ENCODE measurements around the gene CDH13.

CDH13 gene

GRCh38 chr16:82955741-82956348 is 329.1 kb downstream of the CDH13 start:
- no peaks in the 10 kb centered on the region for H3K9me3 ChIP-seq (ENCODE audit: control insufficient read depth in 5 of 5, low read length in 5 of 5)

GRCh38 chr16:82957212-82957611 is 330.4 kb downstream of the CDH13 start:
- Histone ChIP-seq H3K27me3 (ENCODE audit: control insufficient read depth in 5 of 5, insufficient read depth in 4 of 5, low read length in 5 of 5) (no peaks in the 10 kb centered on the region), H3K4me1 (ENCODE audit: control insufficient read depth in 5 of 5, insufficient read depth in 5 of 5, low read length in 5 of 5) (no peaks in the 10 kb centered on the region), H3K4me3 (ENCODE audit: low read depth in 1 of 5, low read length in 5 of 5) (no peak overlapping the region), H3K36me3 (ENCODE audit: control insufficient read depth in 5 of 5, insufficient read depth in 5 of 5, low read length in 5 of 5) (no peaks in the 10 kb centered on the region), H3K27ac (ENCODE audit: low read depth, low read length) (no peak overlapping the region), H3K9ac (ENCODE audit: low read length in 5 of 5) (no peak overlapping the region), H3K9me3 (ENCODE audit: control insufficient read depth in 5 of 5, low read length in 5 of 5) (no peaks in the 10 kb centered on the region)

More at GRCh38 chr16:82955741-82956348, 329.1 kb downstream of the CDH13 start:
- Histone ChIP-seq H3K4me3 (ENCODE audit: low read depth in 1 of 5, low read length in 5 of 5) (no peak overlapping the region), H3K27ac (ENCODE audit: low read depth, low read length) (no peak overlapping the region), H3K27me3 (ENCODE audit: control insufficient read depth in 5 of 5, insufficient read depth in 4 of 5, low read length in 5 of 5) (no peaks in the 10 kb centered on the region), H3K4me1 (ENCODE audit: control insufficient read depth in 5 of 5, insufficient read depth in 5 of 5, low read length in 5 of 5) (no peaks in the 10 kb centered on the region), H3K36me3 (ENCODE audit: control insufficient read depth in 5 of 5, insufficient read depth in 5 of 5, low read length in 5 of 5) (no peaks in the 10 kb centered on the region), H3K9ac (ENCODE audit: low read length in 5 of 5) (no peak overlapping the region)

DNA sequence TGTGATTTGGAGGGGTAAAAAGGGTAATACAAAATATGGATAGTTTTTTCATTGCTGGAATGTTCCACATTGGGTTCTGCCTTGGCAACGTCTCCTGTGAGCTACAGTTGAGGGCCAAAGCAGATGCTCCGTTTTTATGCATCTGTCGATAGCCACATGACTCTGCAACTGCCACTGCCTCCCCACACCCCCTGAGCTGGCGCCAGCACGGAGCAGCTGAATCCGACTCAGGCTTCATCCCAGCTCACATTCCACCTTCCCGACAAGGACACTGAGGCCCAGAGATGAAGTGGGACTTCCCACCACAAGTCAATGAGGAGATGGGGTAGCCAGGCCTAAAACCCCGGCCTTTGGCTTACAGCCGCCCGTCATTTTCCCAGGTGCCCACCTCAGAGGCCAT is 334.1 kb downstream of the CDH13 start:
- H3K27ac ChIP-seq (ENCODE audit: low read depth, low read length): no peak overlapping the region
- H3K9me3 ChIP-seq (ENCODE audit: control insufficient read depth in 5 of 5, low read length in 5 of 5): no peaks in the 10 kb centered on the region
- H3K27me3 ChIP-seq (ENCODE audit: control insufficient read depth in 5 of 5, insufficient read depth in 4 of 5, low read length in 5 of 5): peaks cover 0 to 4% (median 0%) of the 10 kb centered on the region in 5 donors

DNA sequence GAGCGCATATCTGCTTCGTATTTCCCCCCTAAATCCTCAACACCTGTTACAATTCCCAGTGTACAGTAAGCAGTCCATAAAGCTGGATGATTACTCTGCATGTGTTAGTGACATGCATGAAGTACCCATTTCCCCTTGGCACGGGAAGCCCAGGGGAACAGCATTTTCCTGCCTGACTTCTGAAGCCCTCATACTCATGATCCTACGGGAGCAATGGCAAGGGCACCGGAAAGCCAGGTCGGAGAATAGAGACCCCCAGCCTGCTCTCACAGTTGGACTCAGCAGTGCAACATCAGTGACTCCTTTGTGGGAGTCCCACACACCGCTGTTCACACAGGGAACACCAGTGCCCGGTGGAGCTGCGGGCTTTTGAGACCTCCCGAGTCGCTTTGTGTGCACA is 336.9 kb downstream of the CDH13 start:
- no peak overlapping the region for H3K27ac ChIP-seq (ENCODE audit: low read depth, low read length)
- H3K4me3 ChIP-seq (ENCODE audit: low read depth in 1 of 5, low read length in 5 of 5): no peak overlapping the region

More for the DNA sequence above, 334.1 kb downstream of the CDH13 start:
- no peak overlapping the region for H3K9ac ChIP-seq (ENCODE audit: low read length in 5 of 5)
- H3K4me3 ChIP-seq (ENCODE audit: low read depth in 1 of 5, low read length in 5 of 5): no peak overlapping the region
- no peaks in the 10 kb centered on the region for H3K36me3 ChIP-seq (ENCODE audit: control insufficient read depth in 5 of 5, insufficient read depth in 5 of 5, low read length in 5 of 5)
- no peaks in the 10 kb centered on the region for H3K4me1 ChIP-seq (ENCODE audit: control insufficient read depth in 5 of 5, insufficient read depth in 5 of 5, low read length in 5 of 5)

GRCh38 chr16:82965808-82966207 is 339.0 kb downstream of the CDH13 start:
- Histone ChIP-seq H3K9me3 (ENCODE audit: control insufficient read depth in 5 of 5, low read length in 5 of 5) (peaks cover 0 to 4% (median 3%) of the 10 kb centered on the region in 5 donors), H3K27me3 (ENCODE audit: control insufficient read depth in 5 of 5, insufficient read depth in 4 of 5, low read length in 5 of 5) (peaks cover 0 to 4% (median 0%) of the 10 kb centered on the region in 5 donors), H3K9ac (ENCODE audit: low read length in 5 of 5) (no peak overlapping the region), H3K27ac (ENCODE audit: low read depth, low read length) (no peak overlapping the region), H3K36me3 (ENCODE audit: control insufficient read depth in 5 of 5, insufficient read depth in 5 of 5, low read length in 5 of 5) (no peaks in the 10 kb centered on the region), H3K4me1 (ENCODE audit: control insufficient read depth in 5 of 5, insufficient read depth in 5 of 5, low read length in 5 of 5) (no peaks in the 10 kb centered on the region), H3K4me3 (ENCODE audit: low read depth in 1 of 5, low read length in 5 of 5) (no peak overlapping the region)

More for the DNA sequence above, 336.9 kb downstream of the CDH13 start:
- no peaks in the 10 kb centered on the region for H3K4me1 ChIP-seq (ENCODE audit: control insufficient read depth in 5 of 5, insufficient read depth in 5 of 5, low read length in 5 of 5)
- H3K27me3 ChIP-seq (ENCODE audit: control insufficient read depth in 5 of 5, insufficient read depth in 4 of 5, low read length in 5 of 5): peaks cover 0 to 4% (median 0%) of the 10 kb centered on the region in 5 donors
- no peaks in the 10 kb centered on the region for H3K36me3 ChIP-seq (ENCODE audit: control insufficient read depth in 5 of 5, insufficient read depth in 5 of 5, low read length in 5 of 5)
- H3K9ac ChIP-seq (ENCODE audit: low read length in 5 of 5): no peak overlapping the region
- H3K9me3 ChIP-seq (ENCODE audit: control insufficient read depth in 5 of 5, low read length in 5 of 5): peaks cover 0 to 4% (median 0%) of the 10 kb centered on the region in 5 donors

DNA sequence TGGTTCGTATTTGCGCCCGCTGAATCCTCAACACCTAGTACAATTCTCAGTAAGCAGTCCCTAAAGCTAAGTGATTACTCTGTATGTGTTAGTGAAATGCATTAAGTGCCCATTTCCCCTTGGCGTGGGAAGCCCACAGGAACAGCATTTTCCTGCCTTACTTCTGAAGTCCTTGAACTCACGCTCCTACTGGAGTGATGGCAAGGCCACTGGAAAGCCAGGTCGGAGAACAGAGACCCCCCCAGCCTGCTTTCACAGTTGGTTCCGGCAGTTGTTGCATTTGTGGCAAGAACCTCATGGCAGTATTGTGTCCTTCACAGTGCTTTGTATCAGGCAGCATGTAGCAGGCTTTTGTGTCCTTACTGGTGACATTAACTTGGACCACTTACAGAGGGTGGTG is 340.7 kb downstream of the CDH13 start:
- Histone ChIP-seq H3K9ac (ENCODE audit: low read length in 5 of 5) (no peak overlapping the region), H3K4me1 (ENCODE audit: control insufficient read depth in 5 of 5, insufficient read depth in 5 of 5, low read length in 5 of 5) (no peaks in the 10 kb centered on the region), H3K27ac (ENCODE audit: low read depth, low read length) (no peak overlapping the region)

DNA sequence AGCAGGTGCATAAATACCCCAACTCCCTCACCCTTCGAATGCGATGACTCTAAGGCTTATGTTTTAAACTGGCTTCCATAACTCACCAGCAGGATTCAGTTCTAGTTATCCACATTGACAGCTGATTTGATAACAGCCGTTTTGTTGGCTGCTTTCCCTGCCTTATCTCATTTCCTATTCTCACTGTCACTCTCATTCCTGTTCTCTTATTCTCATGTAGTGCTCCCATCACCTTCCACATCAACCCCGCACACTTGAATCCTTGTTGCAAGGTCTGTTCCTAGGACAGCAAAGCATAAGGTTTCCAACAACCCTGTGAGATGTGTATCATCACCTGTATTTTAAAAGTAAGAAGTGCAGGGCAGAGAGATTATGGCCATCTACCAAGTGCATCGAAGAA is 344.4 kb downstream of the CDH13 start:
- peaks cover 0 to 7% (median 3%) of the 10 kb centered on the region in 5 donors for H3K9me3 ChIP-seq (ENCODE audit: control insufficient read depth in 5 of 5, low read length in 5 of 5)
- H3K27ac ChIP-seq (ENCODE audit: low read depth, low read length): no peak overlapping the region
- no peaks in the 10 kb centered on the region for H3K36me3 ChIP-seq (ENCODE audit: control insufficient read depth in 5 of 5, insufficient read depth in 5 of 5, low read length in 5 of 5)
- no peaks in the 10 kb centered on the region for H3K4me1 ChIP-seq (ENCODE audit: control insufficient read depth in 5 of 5, insufficient read depth in 5 of 5, low read length in 5 of 5)
- no peak overlapping the region for H3K9ac ChIP-seq (ENCODE audit: low read length in 5 of 5)
- no peaks in the 10 kb centered on the region for H3K27me3 ChIP-seq (ENCODE audit: control insufficient read depth in 5 of 5, insufficient read depth in 4 of 5, low read length in 5 of 5)
- no peak overlapping the region for H3K4me3 ChIP-seq (ENCODE audit: low read depth in 1 of 5, low read length in 5 of 5)

More for the DNA sequence above, 340.7 kb downstream of the CDH13 start:
- no peaks in the 10 kb centered on the region for H3K36me3 ChIP-seq (ENCODE audit: control insufficient read depth in 5 of 5, insufficient read depth in 5 of 5, low read length in 5 of 5)
- peaks cover 0 to 4% (median 0%) of the 10 kb centered on the region in 5 donors for H3K27me3 ChIP-seq (ENCODE audit: control insufficient read depth in 5 of 5, insufficient read depth in 4 of 5, low read length in 5 of 5)
- peaks cover 0 to 4% (median 3%) of the 10 kb centered on the region in 5 donors for H3K9me3 ChIP-seq (ENCODE audit: control insufficient read depth in 5 of 5, low read length in 5 of 5)
- no peak overlapping the region for H3K4me3 ChIP-seq (ENCODE audit: low read depth in 1 of 5, low read length in 5 of 5)

DNA sequence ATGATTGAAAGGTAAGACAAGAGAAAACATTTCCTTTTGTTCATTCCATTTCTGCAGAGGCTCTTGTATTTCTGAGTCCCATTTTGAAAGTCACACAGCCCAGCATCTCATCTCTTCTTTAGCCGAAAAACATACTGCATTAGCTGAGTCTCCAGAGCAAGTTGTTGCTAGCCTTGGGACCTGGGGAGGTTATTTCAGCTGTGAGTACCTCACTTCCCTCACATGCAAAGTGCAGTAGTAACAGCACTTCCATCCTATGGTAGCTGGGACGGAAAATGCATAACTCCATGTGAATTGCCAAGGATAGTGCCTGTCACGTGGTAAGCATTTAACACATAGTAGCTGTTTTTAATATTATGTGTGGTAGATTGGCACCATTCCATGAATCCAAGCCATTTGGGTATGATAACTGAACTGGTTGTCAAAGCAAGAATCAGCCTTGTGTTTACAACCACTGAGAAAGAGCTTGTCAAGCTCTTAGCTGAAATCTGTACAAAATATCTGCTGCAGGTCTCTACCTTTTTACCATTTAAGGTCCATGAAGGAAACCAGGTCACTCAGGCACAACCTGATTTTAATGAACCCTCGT is 345.7 kb downstream of the CDH13 start:
- Histone ChIP-seq H3K9ac (ENCODE audit: low read length in 5 of 5) (no peak overlapping the region), H3K27me3 (ENCODE audit: control insufficient read depth in 5 of 5, insufficient read depth in 4 of 5, low read length in 5 of 5) (no peaks in the 10 kb centered on the region)

GRCh38 chr16:82979406-82980111 is 352.8 kb downstream of the CDH13 start:
- Histone ChIP-seq H3K4me1 (ENCODE audit: control insufficient read depth in 5 of 5, insufficient read depth in 5 of 5, low read length in 5 of 5) (peaks cover 0 to 2% (median 0%) of the 10 kb centered on the region in 5 donors), H3K27ac (ENCODE audit: low read depth, low read length) (no peak overlapping the region), H3K36me3 (ENCODE audit: control insufficient read depth in 5 of 5, insufficient read depth in 5 of 5, low read length in 5 of 5) (no peaks in the 10 kb centered on the region), H3K9ac (ENCODE audit: low read length in 5 of 5) (no peak overlapping the region), H3K4me3 (ENCODE audit: low read depth in 1 of 5, low read length in 5 of 5) (no peak overlapping the region), H3K27me3 (ENCODE audit: control insufficient read depth in 5 of 5, insufficient read depth in 4 of 5, low read length in 5 of 5) (no peaks in the 10 kb centered on the region), H3K9me3 (ENCODE audit: control insufficient read depth in 5 of 5, low read length in 5 of 5) (peaks cover 0 to 3% (median 0%) of the 10 kb centered on the region in 5 donors)

More for the DNA sequence above, 345.7 kb downstream of the CDH13 start:
- Histone ChIP-seq H3K9me3 (ENCODE audit: control insufficient read depth in 5 of 5, low read length in 5 of 5) (peaks cover 0 to 5% (median 2%) of the 10 kb centered on the region in 5 donors), H3K27ac (ENCODE audit: low read depth, low read length) (no peak overlapping the region), H3K4me3 (ENCODE audit: low read depth in 1 of 5, low read length in 5 of 5) (no peak overlapping the region), H3K36me3 (ENCODE audit: control insufficient read depth in 5 of 5, insufficient read depth in 5 of 5, low read length in 5 of 5) (no peaks in the 10 kb centered on the region), H3K4me1 (ENCODE audit: control insufficient read depth in 5 of 5, insufficient read depth in 5 of 5, low read length in 5 of 5) (no peaks in the 10 kb centered on the region)

DNA sequence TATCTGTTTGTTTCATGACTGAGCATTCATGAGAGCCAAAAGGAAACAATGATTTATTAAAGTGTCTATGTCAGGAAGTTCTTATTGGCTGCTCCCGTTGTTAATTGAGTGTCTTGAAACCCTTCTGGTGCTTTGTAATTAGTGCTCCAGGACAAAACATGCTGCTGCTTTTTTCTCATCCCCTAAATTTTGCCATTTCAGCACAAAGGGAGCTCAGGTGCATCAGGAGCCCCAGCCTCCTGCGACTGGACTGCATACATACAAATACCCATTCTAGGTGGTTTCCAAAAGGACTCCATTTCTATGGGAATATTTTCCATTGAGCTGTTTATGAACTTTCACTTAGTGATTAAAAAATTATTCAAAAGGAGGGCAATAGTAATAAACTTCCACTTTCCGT is 354.0 kb downstream of the CDH13 start:
- Histone ChIP-seq H3K36me3 (ENCODE audit: control insufficient read depth in 5 of 5, insufficient read depth in 5 of 5, low read length in 5 of 5) (no peaks in the 10 kb centered on the region), H3K27me3 (ENCODE audit: control insufficient read depth in 5 of 5, insufficient read depth in 4 of 5, low read length in 5 of 5) (no peaks in the 10 kb centered on the region), H3K9ac (ENCODE audit: low read length in 5 of 5) (no peak overlapping the region), H3K9me3 (ENCODE audit: control insufficient read depth in 5 of 5, low read length in 5 of 5) (no peaks in the 10 kb centered on the region), H3K4me3 (ENCODE audit: low read depth in 1 of 5, low read length in 5 of 5) (no peak overlapping the region), H3K4me1 (ENCODE audit: control insufficient read depth in 5 of 5, insufficient read depth in 5 of 5, low read length in 5 of 5) (peaks cover 0 to 2% (median 0%) of the 10 kb centered on the region in 5 donors), H3K27ac (ENCODE audit: low read depth, low read length) (no peak overlapping the region)
